Astrocyte (in vitro differentiated cells and primary cell): ENCODE data around the gene FOXB1. TPM values are rescaled to one million over a fixed set of nuclear protein-coding genes. Genes with fewer than 3 reads are reported as not detected.

Experiments used
- DNase-seq: peaks from one replicate; pipeline ENCODE4 v3.0.0-alpha.2; 2010; ENCODE audit warnings: low read depth
- FAIRE-seq: peaks from 2 replicates; lab custom pipeline; 2011; peaks lifted over from hg19 to GRCh38; lab: Jason Lieb, UNC
- H2AFZ ChIP-seq: 2 replicates; pipeline ENCODE4 v1.6.0; 2012; ENCODE audit warnings: low read depth, low read length, inconsistent platforms
- H3K27ac ChIP-seq: 2 replicates; pipeline ENCODE4 v1.5.1; 2011; ENCODE audit warnings: low read depth, low read length, inconsistent platforms
- H3K27me3 ChIP-seq: 2 replicates; pipeline ENCODE4 v1.6.0; 2011; ENCODE audit warnings: low read length, inconsistent platforms; ENCODE audit not compliant: insufficient read depth
- H3K36me3 ChIP-seq: 2 replicates; pipeline ENCODE4 v1.5.1; 2011; ENCODE audit warnings: low read length, inconsistent platforms; ENCODE audit not compliant: insufficient read depth
- H3K4me1 ChIP-seq: 2 replicates; pipeline ENCODE4 v1.5.1; 2011; ENCODE audit warnings: low read length, inconsistent platforms; ENCODE audit not compliant: insufficient read depth
- H3K4me2 ChIP-seq: 2 replicates; pipeline ENCODE4 v1.6.0; 2012; ENCODE audit warnings: low read length, inconsistent platforms
- H3K4me3 ChIP-seq: 2 replicates; pipeline ENCODE4 v1.5.1; 2011; ENCODE audit warnings: low read depth, mild to moderate bottlenecking, low read length, inconsistent platforms; ENCODE audit not compliant: insufficient read depth
- H3K79me2 ChIP-seq: 2 replicates; pipeline ENCODE4 v1.6.0; 2012; ENCODE audit warnings: mild to moderate bottlenecking, low read length, inconsistent platforms; ENCODE audit not compliant: insufficient read depth
- H3K9ac ChIP-seq: 2 replicates; pipeline ENCODE4 v1.6.0; 2012; ENCODE audit warnings: mild to moderate bottlenecking, low read length, inconsistent platforms
- H3K9me3 ChIP-seq: 2 replicates; pipeline ENCODE4 v1.5.1; 2012; ENCODE audit warnings: low read depth, mild to moderate bottlenecking, low read length, inconsistent platforms; ENCODE audit not compliant: insufficient read depth
- H4K20me1 ChIP-seq: 2 replicates; pipeline ENCODE4 v1.6.0; 2012; ENCODE audit warnings: low read length, inconsistent platforms; ENCODE audit not compliant: insufficient read depth
- H3K27ac Mint-ChIP-seq: one replicate; pipeline ENCODE4 v1.8.0; 2021; ENCODE audit warnings: mild to moderate bottlenecking, mixed read lengths; ENCODE audit not compliant: unreplicated experiment
- H3K27me3 Mint-ChIP-seq: one replicate; pipeline ENCODE4 v1.8.0; 2021; ENCODE audit warnings: low read depth, mixed read lengths; ENCODE audit not compliant: unreplicated experiment
- H3K36me3 Mint-ChIP-seq: one replicate; pipeline ENCODE4 v1.8.0; 2021; ENCODE audit warnings: low read depth, mixed read lengths; ENCODE audit not compliant: unreplicated experiment
- H3K4me1 Mint-ChIP-seq: one replicate; pipeline ENCODE4 v1.8.0; 2021; ENCODE audit warnings: low read depth, mixed read lengths; ENCODE audit not compliant: unreplicated experiment
- H3K4me3 Mint-ChIP-seq: one replicate; pipeline ENCODE4 v1.8.0; 2021; ENCODE audit warnings: mild to moderate bottlenecking, moderate library complexity, mixed read lengths; ENCODE audit not compliant: unreplicated experiment
- H3K9me3 Mint-ChIP-seq: one replicate; pipeline ENCODE4 v1.8.0; 2021; ENCODE audit warnings: mild to moderate bottlenecking, mixed read lengths; ENCODE audit not compliant: unreplicated experiment
- CTCF ChIP-seq: IDR thresholded peaks from 2 replicates; pipeline ENCODE4 v1.5.1; 2011; ENCODE audit warnings: low read depth, mild to moderate bottlenecking, inconsistent platforms, low read length, moderate library complexity; ENCODE audit not compliant: insufficient read depth
- EZH2 ChIP-seq: IDR thresholded peaks from 2 replicates; pipeline ENCODE4 v1.6.1; 2012; ENCODE audit warnings: mild to moderate bottlenecking, low read length, inconsistent platforms; ENCODE audit not compliant: insufficient read depth
- total RNA-seq: library from RNA; stranded (reverse); gene quantifications from 2 replicates; pipeline ENCODE4 v1.2.1, GENCODE V29; 2021

FOXB1 gene
- total RNA-seq, 1 donor from 2014 or later, result 1.3 TPM

DNA sequence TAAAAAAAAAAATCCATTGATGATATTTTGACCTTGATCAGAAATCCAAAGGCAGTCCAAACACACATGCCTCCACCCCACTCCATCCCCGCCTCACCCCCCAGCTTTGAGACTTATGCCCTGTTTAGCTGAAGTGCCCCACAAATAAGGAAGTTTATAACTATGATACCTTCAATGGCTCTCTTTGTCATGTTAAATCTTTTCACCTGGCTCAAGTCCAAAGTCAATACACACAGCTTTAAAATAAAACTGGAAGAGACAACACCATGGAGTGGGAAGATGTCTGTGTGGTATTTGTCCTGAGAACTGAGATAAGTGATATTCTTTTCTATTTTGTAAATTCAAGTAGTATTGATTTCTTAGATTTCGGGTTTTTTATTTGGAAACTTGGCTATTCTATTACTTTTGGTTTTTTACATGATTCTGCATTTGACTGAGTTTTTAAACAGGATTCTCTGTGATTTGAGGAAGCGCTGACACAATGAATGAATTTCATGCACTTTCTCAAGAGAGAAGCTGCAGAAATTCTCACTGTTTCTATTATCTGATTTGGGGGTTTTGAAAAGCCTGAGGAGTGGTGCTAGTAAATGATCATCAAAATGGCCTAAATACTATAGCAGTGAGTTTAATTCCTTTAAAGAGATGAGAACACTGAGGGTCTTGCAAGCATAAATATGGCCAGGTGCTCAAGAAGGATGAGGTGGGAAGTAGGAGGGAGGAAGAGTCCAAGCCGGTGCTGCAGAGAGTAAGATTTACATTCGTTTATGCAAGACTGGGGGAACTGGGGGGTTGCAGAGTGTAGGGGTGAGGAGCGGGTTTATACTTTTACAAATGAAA, 5.2 kb downstream of the FOXB1 start:
- no peak overlapping the region for H2AFZ ChIP-seq
- Mint-ChIP-seq H3K27me3 (peaks cover 37% of the 10 kb centered on the region), H3K27ac (no peak overlapping the region), H3K4me1 (peaks cover 18% of the 10 kb centered on the region), H3K4me3 (no peak overlapping the region), H3K36me3 (no peaks in the 10 kb centered on the region), H3K9me3 (no peaks in the 10 kb centered on the region)
- TF ChIP-seq CTCF (no peak), EZH2 (no peak)
- H3K36me3 ChIP-seq, result no peaks in the 10 kb centered on the region
- peaks cover 95% of the 10 kb centered on the region for H3K27me3 ChIP-seq
- DNase-seq (no peak), FAIRE-seq (no peak)
- H3K27ac ChIP-seq, result no peak overlapping the region
- H3K4me1 ChIP-seq, result peaks cover 20% of the 10 kb centered on the region
- no peaks in the 10 kb centered on the region for H3K9me3 ChIP-seq
- H3K79me2 ChIP-seq, result no peaks in the 10 kb centered on the region
- H3K4me3 ChIP-seq, result no peak overlapping the region
- H3K9ac ChIP-seq, result no peak overlapping the region
- no peaks in the 10 kb centered on the region for H4K20me1 ChIP-seq
- no peak overlapping the region for H3K4me2 ChIP-seq

- Mint-ChIP-seq H3K27ac (no peak overlapping the region), H3K36me3 (no peaks in the 10 kb centered on the region), H3K27me3 (peaks cover 32% of the 10 kb centered on the region), H3K9me3 (no peaks in the 10 kb centered on the region), H3K4me3 (no peak overlapping the region), H3K4me1 (peaks cover 18% of the 10 kb centered on the region)
- TF ChIP-seq EZH2 (no peak), CTCF (no peak)
- H3K9ac ChIP-seq, result no peak overlapping the region
- peaks cover 88% of the 10 kb centered on the region for H3K27me3 ChIP-seq
- no peak for DNase-seq
- peaks cover 14% of the 10 kb centered on the region for H3K4me1 ChIP-seq
- no peaks in the 10 kb centered on the region for H3K9me3 ChIP-seq
- H3K79me2 ChIP-seq, result no peaks in the 10 kb centered on the region
- no peaks in the 10 kb centered on the region for H3K36me3 ChIP-seq
- no peak overlapping the region for H3K4me3 ChIP-seq
- H3K4me2 ChIP-seq, result no peak overlapping the region
- H4K20me1 ChIP-seq, result no peaks in the 10 kb centered on the region
- no peak for FAIRE-seq
- H3K27ac ChIP-seq, result no peak overlapping the region
- no peak overlapping the region for H2AFZ ChIP-seq
These were observed 6.0 kb downstream of the FOXB1 start for GRCh38 chr15:60009980-60010732.
